HCT116 (cell line): ENCODE measurements around the gene MXD1.

Source experiments
- CTCF ChIP-seq, 3 experiments: fragments of 200-600 bp in 1 of 3; sonication (generic) in 1 of 3; IDR thresholded peaks in 2 of 3; conservative IDR thresholded peaks in 1 of 3; 2 replicates each; pipeline ENCODE4 v1.5.1; 2012 to 2017; ENCODE audit warnings: low read depth in 2 of 3, low read length in 2 of 3, antibody characterized with exemption in 1 of 3, borderline replicate concordance in 1 of 3, control low read depth in 1 of 3, mild to moderate bottlenecking in 1 of 3, mixed read lengths in 1 of 3, mixed run types in 1 of 3, moderate library complexity in 1 of 3; ENCODE audit not compliant: insufficient read depth in 1 of 3
- EZH2 ChIP-seq: fragments of 200-600 bp; sonication (generic); IDR thresholded peaks from 2 replicates; pipeline ENCODE4 v1.6.1; 2017; ENCODE audit warnings: antibody characterized with exemption, mixed run types
- POLR2A ChIP-seq: IDR thresholded peaks from 2 replicates; pipeline ENCODE4 v1.7.0; 2011; ENCODE audit warnings: borderline replicate concordance; ENCODE audit not compliant: insufficient read depth, insufficient read length; ENCODE audit errors: extremely low read depth
- POLR2AphosphoS5 ChIP-seq: IDR thresholded peaks from 2 replicates; pipeline ENCODE4 v1.6.1; 2011; ENCODE audit warnings: mild to moderate bottlenecking, low read depth, low read length, moderate library complexity
- SIN3A ChIP-seq: IDR thresholded peaks from 2 replicates; pipeline ENCODE4 v1.6.1; 2012; ENCODE audit warnings: low read depth
- SP1 ChIP-seq: IDR thresholded peaks from 2 replicates; pipeline ENCODE4 v1.6.1; 2012; ENCODE audit warnings: low read depth
- TCF7L2 ChIP-seq: IDR thresholded peaks from 2 replicates; pipeline ENCODE4 v1.7.0; 2011; ENCODE audit warnings: borderline replicate concordance, inconsistent platforms; ENCODE audit not compliant: insufficient read depth, insufficient read length; ENCODE audit errors: extremely low read depth
- ZBTB33 ChIP-seq: IDR thresholded peaks from 2 replicates; pipeline ENCODE4 v1.6.1; 2011; ENCODE audit warnings: mild to moderate bottlenecking, low read length, moderate library complexity; ENCODE audit not compliant: insufficient replicate concordance; ENCODE audit errors: extremely low read depth

DNA sequence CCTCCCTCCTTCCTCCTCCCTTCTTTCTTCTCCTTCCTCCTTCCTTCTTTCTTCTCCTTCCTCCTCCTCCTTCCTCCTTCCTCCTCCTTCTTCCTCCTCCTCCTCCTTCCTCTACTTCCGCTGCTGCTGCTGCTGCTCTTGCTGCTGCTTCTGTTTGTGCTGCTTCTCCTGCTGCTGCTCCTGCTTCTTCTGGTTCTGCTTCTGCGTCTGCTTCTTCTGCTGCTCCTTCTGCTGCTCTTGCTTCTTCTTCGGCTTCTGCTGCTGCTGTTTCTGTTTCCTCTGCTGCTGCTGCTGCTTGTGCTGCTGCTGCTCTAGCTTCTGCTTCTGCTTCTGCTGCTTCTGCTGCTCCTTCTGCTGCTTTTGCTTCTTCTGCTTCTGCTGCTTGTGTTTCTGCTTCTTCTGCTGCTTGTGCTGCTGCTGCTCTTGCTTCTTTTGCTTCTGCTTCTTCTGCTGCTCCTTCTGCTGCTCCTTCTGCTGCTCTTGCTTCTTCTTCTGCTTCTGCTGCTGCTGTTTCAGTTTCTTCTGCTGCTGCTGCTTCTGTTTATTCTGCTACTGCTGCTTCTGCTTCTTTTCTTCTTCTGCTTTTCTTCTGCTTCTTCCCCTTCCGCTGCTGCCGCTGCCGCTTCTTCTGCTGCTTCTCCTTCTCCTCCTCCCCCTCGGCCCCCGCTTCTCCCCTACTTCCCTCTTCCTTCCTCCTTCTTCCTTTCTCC is 12.5 kb upstream of the MXD1 start:
- TF ChIP-seq CTCF (IDR thresholded peaks at IDR 0.05 in 2 of 3, conservative IDR thresholded peaks at IDR 0.05 in 1 of 3; ENCODE audit: borderline replicate concordance in 1 of 3, insufficient read depth in 1 of 3, low read depth in 2 of 3, low read length in 2 of 3) (no peak), POLR2AphosphoS5 (no peak), POLR2A (no peak), TCF7L2 (no peak), SIN3A (no peak), EZH2 (no peak), SP1 (no peak), ZBTB33 (no peak)
